ENCODE data around the gene XPA.
"Not testable (repeated sequence)": the region's sequence is repeated elsewhere in the genome, so short reads cannot be mapped to it uniquely, and the experiment has no call there.

Gene XPA

GRCh38 chr9:97696803-97697601 is at the start of gene XPA:
Gene XPA, minus strand, starts transcription at chr9:97697340. Its CDS starts 48 bp downstream, at chr9:97697292.
- peak; percentile 94 to 95 for DNase-seq (ENCODE audit: low read depth in 2 of 2)

- no peak for DNase-seq (ENCODE audit: low read depth in 2 of 2)
Measured at GRCh38 chr9:97744710-97745708, 47.9 kb upstream of the XPA start.

GRCh38 chr9:97744025-97744424 is 46.9 kb upstream of the XPA start:
- not testable (repeated sequence) for DNase-seq (ENCODE audit: low read depth in 2 of 2)

- DNase-seq (ENCODE audit: low read depth in 2 of 2) = no peak
Measured at GRCh38 chr9:97742545-97742944, 45.4 kb upstream of the XPA start.

- DNase-seq (ENCODE audit: low read depth in 2 of 2) = no peak
Measured at GRCh38 chr9:97741947-97742346, 44.8 kb upstream of the XPA start.

GRCh38 chr9:97740848-97741821 is 44.0 kb upstream of the XPA start:
- DNase-seq (ENCODE audit: low read depth in 2 of 2) = no peak

- DNase-seq (ENCODE audit: low read depth in 2 of 2) = no peak
Measured at GRCh38 chr9:97737429-97737828, 40.3 kb upstream of the XPA start.

- no peak for DNase-seq (ENCODE audit: low read depth in 2 of 2)
Measured at GRCh38 chr9:97735070-97735600, 38.0 kb upstream of the XPA start.

GRCh38 chr9:97726716-97727115 is 29.6 kb upstream of the XPA start:
- no peak for DNase-seq (ENCODE audit: low read depth in 2 of 2)

- no peak for DNase-seq (ENCODE audit: low read depth in 2 of 2)
Measured at GRCh38 chr9:97723819-97724218, 26.7 kb upstream of the XPA start.

- DNase-seq (ENCODE audit: low read depth in 2 of 2) = no peak
Measured at GRCh38 chr9:97722331-97722730, 25.2 kb upstream of the XPA start.

- no peak for DNase-seq (ENCODE audit: low read depth in 2 of 2)
Measured at GRCh38 chr9:97721396-97721795, 24.3 kb upstream of the XPA start.

- no peak for DNase-seq (ENCODE audit: low read depth in 2 of 2)
Measured at GRCh38 chr9:97717866-97718265, 20.7 kb upstream of the XPA start.

GRCh38 chr9:97714435-97714834 is 17.3 kb upstream of the XPA start:
- no peak for DNase-seq (ENCODE audit: low read depth in 2 of 2)

- DNase-seq (ENCODE audit: low read depth in 2 of 2) = no peak
Measured at GRCh38 chr9:97711223-97711626, 14.1 kb upstream of the XPA start.

GRCh38 chr9:97710356-97711222 is 13.4 kb upstream of the XPA start:
- DNase-seq (ENCODE audit: low read depth in 2 of 2) = peak in 1 of 2 donors; percentile 18

- no peak for DNase-seq (ENCODE audit: low read depth in 2 of 2)
Measured at GRCh38 chr9:97706246-97706645, 9.1 kb upstream of the XPA start.

- DNase-seq (ENCODE audit: low read depth in 2 of 2) = no peak
Measured at GRCh38 chr9:97705354-97705950, 8.3 kb upstream of the XPA start.

GRCh38 chr9:97704851-97705250 is 7.7 kb upstream of the XPA start:
- DNase-seq (ENCODE audit: low read depth in 2 of 2) = no peak

- no peak for DNase-seq (ENCODE audit: low read depth in 2 of 2)
Measured at GRCh38 chr9:97704345-97704677, 7.2 kb upstream of the XPA start.
